Effector memory CD4-positive, alpha-beta T cell (primary cell): ENCODE data around the gene RBM45.
"Not testable (repeated sequence)": the region's sequence is repeated elsewhere in the genome, so short reads cannot be mapped to it uniquely, and the experiment has no call there.

Experiments used
- DNase-seq, 3 donors: peaks; one replicate each; pipeline ENCODE4 v3.0.0-alpha.2; 2020
- H3K27ac ChIP-seq: 2 replicates; pipeline ENCODE4 v1.7.0; 2013; ENCODE audit warnings: mild to moderate bottlenecking, low read length, moderate library complexity; ENCODE audit not compliant: insufficient read depth, poor library complexity, severe bottlenecking
- H3K27me3 ChIP-seq: replicated peaks from 2 replicates; pipeline ENCODE4 v1.7.0; 2013; ENCODE audit warnings: mild to moderate bottlenecking, low read length; ENCODE audit not compliant: insufficient read depth, control insufficient read depth, poor library complexity, severe bottlenecking
- H3K36me3 ChIP-seq: 2 replicates; pipeline ENCODE4 v1.7.0; 2013; ENCODE audit warnings: mild to moderate bottlenecking, low read length, moderate library complexity; ENCODE audit not compliant: control insufficient read depth, insufficient read depth
- H3K4me1 ChIP-seq: 2 replicates; pipeline ENCODE4 v1.7.0; 2013; ENCODE audit warnings: low read length, mild to moderate bottlenecking; ENCODE audit not compliant: control insufficient read depth, insufficient read depth, poor library complexity, severe bottlenecking
- H3K4me3 ChIP-seq: 2 replicates; pipeline ENCODE4 v1.7.0; 2013; ENCODE audit warnings: low read length, low read depth, mild to moderate bottlenecking; ENCODE audit not compliant: insufficient read depth, poor library complexity, severe bottlenecking
- H3K9me3 ChIP-seq: 2 replicates; pipeline ENCODE4 v1.7.0; 2013; ENCODE audit warnings: mild to moderate bottlenecking, low read length, moderate library complexity; ENCODE audit not compliant: control insufficient read depth

Gene RBM45

GRCh38 chr2:178125125-178125524, 12.9 kb downstream of the RBM45 start:
- H3K36me3 ChIP-seq = peaks cover 48% of the 10 kb centered on the region
- H3K4me3 ChIP-seq = no peak overlapping the region
- H3K27ac ChIP-seq = no peak overlapping the region
- DNase-seq = no peak
- H3K9me3 ChIP-seq = no peaks in the 10 kb centered on the region
- H3K4me1 ChIP-seq = no peaks in the 10 kb centered on the region
- H3K27me3 ChIP-seq = no peaks in the 10 kb centered on the region

GRCh38 chr2:178125862-178126261, 13.6 kb downstream of the RBM45 start:
- Histone ChIP-seq H3K36me3 (peaks cover 48% of the 10 kb centered on the region), H3K27me3 (no peaks in the 10 kb centered on the region), H3K4me3 (no peak overlapping the region), H3K9me3 (no peaks in the 10 kb centered on the region), H3K27ac (no peak overlapping the region), H3K4me1 (no peaks in the 10 kb centered on the region)
- DNase-seq = no peak

GRCh38 chr2:178128836-178129630, 16.8 kb downstream of the RBM45 start:
- Histone ChIP-seq H3K27ac (no peak overlapping the region), H3K4me1 (no peaks in the 10 kb centered on the region), H3K27me3 (no peaks in the 10 kb centered on the region), H3K9me3 (no peaks in the 10 kb centered on the region), H3K4me3 (no peak overlapping the region), H3K36me3 (peaks cover 26% of the 10 kb centered on the region)
- DNase-seq = no peak

- Histone ChIP-seq H3K27ac (no peak overlapping the region), H3K27me3 (no peaks in the 10 kb centered on the region), H3K4me3 (no peak overlapping the region), H3K9me3 (no peaks in the 10 kb centered on the region), H3K36me3 (no peaks in the 10 kb centered on the region), H3K4me1 (no peaks in the 10 kb centered on the region)
- no peak for DNase-seq
Observed at GRCh38 chr2:178136321-178137025, 24.2 kb downstream of the RBM45 start.

- no peaks in the 10 kb centered on the region for H3K4me1 ChIP-seq
- H3K4me3 ChIP-seq = no peak overlapping the region
Observed at GRCh38 chr2:178142274-178143065, 30.2 kb downstream of the RBM45 start.

GRCh38 chr2:178143481-178143880, 31.2 kb downstream of the RBM45 start:
- no peak overlapping the region for H3K4me3 ChIP-seq
- no peaks in the 10 kb centered on the region for H3K4me1 ChIP-seq
- no peaks in the 10 kb centered on the region for H3K9me3 ChIP-seq
- H3K27ac ChIP-seq = no peak overlapping the region
- no peaks in the 10 kb centered on the region for H3K27me3 ChIP-seq
- DNase-seq = no peak
- no peaks in the 10 kb centered on the region for H3K36me3 ChIP-seq

More at GRCh38 chr2:178142274-178143065, 30.2 kb downstream of the RBM45 start:
- DNase-seq = no peak
- Histone ChIP-seq H3K27ac (no peak overlapping the region), H3K9me3 (no peaks in the 10 kb centered on the region), H3K27me3 (no peaks in the 10 kb centered on the region), H3K36me3 (no peaks in the 10 kb centered on the region)

GRCh38 chr2:178152033-178152432, 39.8 kb downstream of the RBM45 start:
- no peak overlapping the region for H3K4me3 ChIP-seq
- no peaks in the 10 kb centered on the region for H3K9me3 ChIP-seq
- no peak for DNase-seq
- no peaks in the 10 kb centered on the region for H3K4me1 ChIP-seq
- no peaks in the 10 kb centered on the region for H3K36me3 ChIP-seq
- H3K27me3 ChIP-seq = no peaks in the 10 kb centered on the region
- no peak overlapping the region for H3K27ac ChIP-seq

GRCh38 chr2:178152542-178152941, 40.3 kb downstream of the RBM45 start:
- DNase-seq = no peak
- Histone ChIP-seq H3K9me3 (no peaks in the 10 kb centered on the region), H3K27me3 (no peaks in the 10 kb centered on the region), H3K27ac (no peak overlapping the region), H3K4me3 (no peak overlapping the region), H3K36me3 (no peaks in the 10 kb centered on the region), H3K4me1 (no peaks in the 10 kb centered on the region)

- no peak overlapping the region for H3K27ac ChIP-seq
- no peaks in the 10 kb centered on the region for H3K36me3 ChIP-seq
- DNase-seq = no peak
- no peak overlapping the region for H3K4me3 ChIP-seq
- H3K9me3 ChIP-seq = no peaks in the 10 kb centered on the region
- no peaks in the 10 kb centered on the region for H3K27me3 ChIP-seq
- no peaks in the 10 kb centered on the region for H3K4me1 ChIP-seq
Observed at GRCh38 chr2:178152977-178153376, 40.7 kb downstream of the RBM45 start.

- H3K36me3 ChIP-seq, H3K4me3 ChIP-seq, H3K27me3 ChIP-seq, H3K27ac ChIP-seq, H3K9me3 ChIP-seq, DNase-seq, H3K4me1 ChIP-seq: not testable (repeated sequence)
Observed at GRCh38 chr2:178153878-178154277, 41.6 kb downstream of the RBM45 start.
